ENCODE results near the gene SESN1. TPM values are rescaled to one million over a fixed set of nuclear protein-coding genes. Genes with fewer than 3 reads are reported as not detected.
"Not testable (repeated sequence)": the region's sequence is repeated elsewhere in the genome, so short reads cannot be mapped to it uniquely, and the experiment has no call there.

Gene SESN1
- total RNA-seq, 1 donor from 2014 or later = 68.4 TPM

DNA sequence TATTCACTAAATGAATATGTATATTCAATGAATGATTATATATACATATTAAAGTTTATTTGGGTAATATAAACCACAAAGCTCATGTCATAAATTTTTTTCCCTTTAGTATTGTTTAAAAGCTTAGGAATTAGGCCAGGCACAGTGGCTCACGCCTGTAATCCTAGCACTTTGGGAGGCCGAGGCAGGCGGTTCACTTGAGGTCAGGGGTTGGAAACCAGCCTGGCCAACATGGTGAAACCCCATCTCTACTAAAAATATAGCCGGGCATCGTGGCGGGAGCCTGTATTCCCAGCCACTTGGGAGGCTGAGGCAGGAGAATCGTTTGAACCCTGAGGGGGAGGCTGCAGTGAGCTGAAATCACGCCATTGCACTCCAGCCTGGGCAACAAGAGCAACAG is 10.5 kb downstream of the SESN1 start:
- H3K36me3 ChIP-seq (ENCODE audit: control insufficient read depth in 3 of 3, insufficient read depth in 3 of 3, low read length in 3 of 3) = not testable (repeated sequence)
- peak overlapping the region; percentile 92 for H3K27ac ChIP-seq (ENCODE audit: low read depth, low read length)

DNA sequence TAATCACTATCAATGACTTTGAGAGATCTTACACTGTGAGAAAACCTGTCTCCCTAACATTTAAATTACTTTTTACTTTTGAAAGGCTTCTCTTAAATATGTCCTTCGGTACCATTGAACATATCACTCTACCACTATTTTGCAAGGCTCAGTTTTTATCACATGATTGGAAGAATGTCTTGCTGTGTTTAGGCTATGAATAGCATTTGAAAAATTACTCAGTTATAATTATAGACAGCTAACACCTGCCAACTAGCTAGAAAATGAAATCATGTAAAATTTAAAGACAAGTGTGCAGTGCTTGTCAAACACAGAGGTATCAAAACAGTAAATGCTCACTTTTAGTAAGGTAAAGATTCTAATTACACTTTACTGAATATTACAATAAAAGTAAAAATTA is 11.0 kb downstream of the SESN1 start:
- Histone ChIP-seq H3K27ac (ENCODE audit: low read depth, low read length) (peak overlapping the region; percentile 92), H3K4me3 (ENCODE audit: low read length in 3 of 3) (no peak overlapping the region), H3K27me3 (ENCODE audit: control insufficient read depth in 3 of 3, insufficient read depth in 3 of 3, low read length in 3 of 3) (no peaks in the 10 kb centered on the region), H3K9ac (ENCODE audit: low read depth in 1 of 3, low read length in 3 of 3) (peak overlapping the region in 1 of 3 donors; percentile 3), H3K4me1 (ENCODE audit: control insufficient read depth in 3 of 3, insufficient read depth in 3 of 3, low read length in 3 of 3) (peaks cover 19 to 41% (median 35%) of the 10 kb centered on the region in 3 donors), H3K9me3 (ENCODE audit: control insufficient read depth in 3 of 3, low read length in 3 of 3) (no peaks in the 10 kb centered on the region), H3K36me3 (ENCODE audit: control insufficient read depth in 3 of 3, insufficient read depth in 3 of 3, low read length in 3 of 3) (peaks cover 2 to 3% (median 3%) of the 10 kb centered on the region in 3 donors)

More for the DNA sequence above, 10.5 kb downstream of the SESN1 start:
- not testable (repeated sequence) for H3K9ac ChIP-seq (ENCODE audit: low read depth in 1 of 3, low read length in 3 of 3); H3K9me3 ChIP-seq (ENCODE audit: control insufficient read depth in 3 of 3, low read length in 3 of 3); H3K27me3 ChIP-seq (ENCODE audit: control insufficient read depth in 3 of 3, insufficient read depth in 3 of 3, low read length in 3 of 3); H3K4me3 ChIP-seq (ENCODE audit: low read length in 3 of 3)
- peaks cover 24 to 42% (median 38%) of the 10 kb centered on the region in 3 donors for H3K4me1 ChIP-seq (ENCODE audit: control insufficient read depth in 3 of 3, insufficient read depth in 3 of 3, low read length in 3 of 3)

DNA sequence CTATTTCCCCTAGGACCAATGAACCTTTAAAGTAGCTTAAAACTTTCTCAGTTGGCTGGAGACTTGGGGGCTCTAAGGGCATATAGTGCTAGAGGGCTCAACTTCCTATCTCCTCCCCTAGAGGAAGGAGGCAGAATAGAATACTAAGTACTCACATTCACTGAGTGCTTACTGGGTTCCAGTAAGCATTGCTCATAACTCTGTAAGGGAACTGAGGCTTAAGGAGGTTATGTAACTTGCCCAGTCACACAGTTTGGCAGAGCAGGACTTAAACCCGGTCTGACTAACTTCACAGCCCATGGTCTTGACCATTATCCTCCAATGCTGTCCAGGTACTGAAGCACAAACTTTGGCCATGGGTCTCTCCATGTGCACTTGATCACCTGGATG is 12.5 kb downstream of the SESN1 start:
- H3K4me1 ChIP-seq (ENCODE audit: control insufficient read depth in 3 of 3, insufficient read depth in 3 of 3, low read length in 3 of 3) = peaks cover 22 to 36% (median 32%) of the 10 kb centered on the region in 3 donors
- H3K4me3 ChIP-seq (ENCODE audit: low read length in 3 of 3) = peak overlapping the region in 2 of 3 donors; percentile 0 to 3
- peak overlapping the region in 1 of 3 donors; percentile 8 for H3K9ac ChIP-seq (ENCODE audit: low read depth in 1 of 3, low read length in 3 of 3)

DNA sequence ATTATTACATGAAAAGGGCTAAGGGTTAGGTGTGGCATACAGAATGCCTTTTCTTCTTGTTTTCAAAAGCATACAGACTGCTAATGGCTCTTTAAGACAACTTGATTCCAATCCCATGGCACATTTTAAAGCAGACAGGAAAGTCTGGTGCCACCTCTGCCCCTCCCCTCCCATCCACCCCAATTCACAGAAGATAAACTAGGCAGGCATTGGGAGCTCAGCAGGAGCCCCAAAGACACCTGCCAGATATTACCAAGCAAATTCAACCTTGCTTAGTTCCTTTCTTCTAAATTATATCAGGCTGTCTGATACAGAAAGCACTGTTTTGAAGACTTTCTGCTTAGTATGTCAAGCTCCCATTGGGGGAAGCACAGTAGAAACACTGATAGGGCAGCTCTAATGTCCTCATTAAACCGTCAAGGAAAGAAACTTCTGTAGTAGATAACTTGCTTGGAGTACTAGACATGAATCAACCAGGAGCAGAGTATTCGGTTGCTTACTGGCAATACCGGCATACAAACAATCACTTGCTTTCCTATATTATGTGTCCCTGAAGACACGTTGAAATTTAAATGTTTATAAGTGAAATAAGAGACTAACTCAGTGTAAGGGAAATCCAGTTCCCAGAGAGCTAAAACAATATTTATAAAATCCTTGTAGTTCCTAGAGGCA is 13.0 kb downstream of the SESN1 start:
- H3K9me3 ChIP-seq (ENCODE audit: control insufficient read depth in 3 of 3, low read length in 3 of 3) = no peaks in the 10 kb centered on the region
- H3K4me1 ChIP-seq (ENCODE audit: control insufficient read depth in 3 of 3, insufficient read depth in 3 of 3, low read length in 3 of 3) = peaks cover 22 to 36% (median 35%) of the 10 kb centered on the region in 3 donors
- H3K27ac ChIP-seq (ENCODE audit: low read depth, low read length) = peak overlapping the region; percentile 92

More for the DNA sequence above, 12.5 kb downstream of the SESN1 start:
- H3K27me3 ChIP-seq (ENCODE audit: control insufficient read depth in 3 of 3, insufficient read depth in 3 of 3, low read length in 3 of 3) = no peaks in the 10 kb centered on the region
- peak overlapping the region; percentile 92 for H3K27ac ChIP-seq (ENCODE audit: low read depth, low read length)
- H3K36me3 ChIP-seq (ENCODE audit: control insufficient read depth in 3 of 3, insufficient read depth in 3 of 3, low read length in 3 of 3) = peaks cover 2 to 3% (median 3%) of the 10 kb centered on the region in 3 donors
- no peaks in the 10 kb centered on the region for H3K9me3 ChIP-seq (ENCODE audit: control insufficient read depth in 3 of 3, low read length in 3 of 3)

DNA sequence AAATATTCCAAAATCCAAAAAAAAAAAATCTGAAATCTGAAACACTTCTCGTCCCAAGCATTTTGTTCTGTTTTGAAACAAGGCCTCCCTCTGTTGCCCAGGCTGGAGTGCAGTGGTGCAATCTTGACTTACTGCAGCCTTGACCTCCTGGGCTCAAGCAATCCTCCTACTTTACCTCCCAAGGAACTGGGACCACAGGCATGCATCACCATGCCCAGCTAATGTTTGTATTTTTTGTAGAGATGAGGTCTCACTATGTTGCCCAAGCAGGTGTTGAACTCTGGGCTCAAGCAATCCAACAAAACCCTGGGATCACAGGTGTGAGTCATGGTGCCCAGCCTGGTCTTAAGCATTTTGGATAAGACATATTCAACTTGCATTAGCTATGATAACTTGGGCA is 13.6 kb downstream of the SESN1 start:
- H3K4me1 ChIP-seq (ENCODE audit: control insufficient read depth in 3 of 3, insufficient read depth in 3 of 3, low read length in 3 of 3) = peaks cover 22 to 38% (median 36%) of the 10 kb centered on the region in 3 donors
- peaks cover 2 to 3% (median 3%) of the 10 kb centered on the region in 3 donors for H3K36me3 ChIP-seq (ENCODE audit: control insufficient read depth in 3 of 3, insufficient read depth in 3 of 3, low read length in 3 of 3)
- H3K27ac ChIP-seq (ENCODE audit: low read depth, low read length) = peak overlapping the region; percentile 92
- H3K4me3 ChIP-seq (ENCODE audit: low read length in 3 of 3) = peak overlapping the region in 1 of 3 donors; percentile 1
- H3K9me3 ChIP-seq (ENCODE audit: control insufficient read depth in 3 of 3, low read length in 3 of 3) = no peaks in the 10 kb centered on the region
- peak overlapping the region in 1 of 3 donors; percentile 41 for H3K9ac ChIP-seq (ENCODE audit: low read depth in 1 of 3, low read length in 3 of 3)
- no peaks in the 10 kb centered on the region for H3K27me3 ChIP-seq (ENCODE audit: control insufficient read depth in 3 of 3, insufficient read depth in 3 of 3, low read length in 3 of 3)

More for the DNA sequence above, 13.0 kb downstream of the SESN1 start:
- H3K36me3 ChIP-seq (ENCODE audit: control insufficient read depth in 3 of 3, insufficient read depth in 3 of 3, low read length in 3 of 3) = peaks cover 2 to 3% (median 3%) of the 10 kb centered on the region in 3 donors
- H3K9ac ChIP-seq (ENCODE audit: low read depth in 1 of 3, low read length in 3 of 3) = peak overlapping the region in 2 of 3 donors; percentile 8 to 27
- no peaks in the 10 kb centered on the region for H3K27me3 ChIP-seq (ENCODE audit: control insufficient read depth in 3 of 3, insufficient read depth in 3 of 3, low read length in 3 of 3)
- H3K4me3 ChIP-seq (ENCODE audit: low read length in 3 of 3) = peak overlapping the region in 2 of 3 donors; percentile 1 to 25

DNA sequence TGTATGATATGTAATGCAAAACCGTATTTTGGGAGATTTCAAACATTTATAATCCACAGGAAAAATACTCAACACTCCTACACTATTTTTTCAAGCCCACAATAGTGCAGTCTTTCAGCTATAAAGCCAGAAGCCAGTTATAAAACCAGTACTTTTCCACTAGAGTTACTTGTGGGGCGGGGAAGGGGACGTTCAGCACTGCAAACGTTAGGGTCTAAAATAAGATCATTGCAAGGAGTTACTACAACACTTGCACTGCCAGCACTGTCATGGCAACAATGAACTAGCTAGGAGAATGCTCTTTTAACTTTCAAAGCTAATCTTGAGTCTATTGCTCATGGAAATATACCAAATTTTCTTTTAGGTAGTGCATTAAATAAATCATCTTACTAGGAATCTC is 14.7 kb downstream of the SESN1 start:
- Histone ChIP-seq H3K36me3 (ENCODE audit: control insufficient read depth in 3 of 3, insufficient read depth in 3 of 3, low read length in 3 of 3) (peaks cover 0 to 3% (median 1%) of the 10 kb centered on the region in 3 donors), H3K27ac (ENCODE audit: low read depth, low read length) (peak overlapping the region; percentile 92), H3K9me3 (ENCODE audit: control insufficient read depth in 3 of 3, low read length in 3 of 3) (no peaks in the 10 kb centered on the region), H3K4me1 (ENCODE audit: control insufficient read depth in 3 of 3, insufficient read depth in 3 of 3, low read length in 3 of 3) (peaks cover 22 to 38% (median 36%) of the 10 kb centered on the region in 3 donors), H3K4me3 (ENCODE audit: low read length in 3 of 3) (peak overlapping the region in 2 of 3 donors; percentile 17 to 50), H3K27me3 (ENCODE audit: control insufficient read depth in 3 of 3, insufficient read depth in 3 of 3, low read length in 3 of 3) (no peaks in the 10 kb centered on the region), H3K9ac (ENCODE audit: low read depth in 1 of 3, low read length in 3 of 3) (peak overlapping the region; percentile 58 to 75 (median 63))

DNA sequence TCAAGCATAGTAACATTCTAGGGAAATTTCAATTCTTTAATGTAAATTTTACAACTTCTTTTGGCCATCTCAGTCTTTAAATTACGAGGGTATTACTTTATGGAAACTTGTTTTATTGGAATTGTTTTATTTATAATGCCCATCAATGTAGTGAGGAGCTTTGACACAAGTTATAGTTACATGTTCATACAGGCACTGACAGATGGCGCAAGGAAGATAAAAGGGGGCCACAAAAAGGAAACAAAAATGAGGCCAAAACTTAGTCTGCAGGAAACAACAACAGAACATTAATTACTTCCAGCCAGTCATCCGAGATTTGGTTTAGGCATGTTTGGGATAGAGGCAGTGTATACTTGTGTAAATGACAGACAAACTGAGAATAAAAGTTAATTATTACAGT is 18.3 kb downstream of the SESN1 start:
- Histone ChIP-seq H3K9me3 (ENCODE audit: control insufficient read depth in 3 of 3, low read length in 3 of 3) (no peaks in the 10 kb centered on the region), H3K4me1 (ENCODE audit: control insufficient read depth in 3 of 3, insufficient read depth in 3 of 3, low read length in 3 of 3) (peaks cover 19 to 43% (median 39%) of the 10 kb centered on the region in 3 donors), H3K27ac (ENCODE audit: low read depth, low read length) (no peak overlapping the region), H3K4me3 (ENCODE audit: low read length in 3 of 3) (no peak overlapping the region), H3K27me3 (ENCODE audit: control insufficient read depth in 3 of 3, insufficient read depth in 3 of 3, low read length in 3 of 3) (no peaks in the 10 kb centered on the region), H3K36me3 (ENCODE audit: control insufficient read depth in 3 of 3, insufficient read depth in 3 of 3, low read length in 3 of 3) (no peaks in the 10 kb centered on the region), H3K9ac (ENCODE audit: low read depth in 1 of 3, low read length in 3 of 3) (no peak overlapping the region)

DNA sequence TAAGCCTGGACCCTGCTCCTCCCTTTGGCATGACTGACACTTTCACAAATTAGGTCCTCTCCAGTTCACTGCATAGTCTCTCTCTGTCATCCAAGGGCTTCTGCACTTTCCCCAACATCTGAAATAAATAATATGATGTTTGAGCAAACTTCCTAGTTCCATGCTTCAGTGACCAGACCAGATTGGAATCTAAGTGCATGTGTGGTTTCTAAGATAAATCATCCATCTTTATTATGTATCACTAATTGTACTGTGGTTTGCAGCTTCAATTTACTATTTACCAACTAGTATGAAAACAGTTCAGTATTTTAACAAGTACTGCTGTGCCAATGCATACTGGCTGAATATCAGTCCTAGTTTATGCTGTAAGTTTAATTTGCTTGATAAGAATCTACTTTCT is 18.7 kb downstream of the SESN1 start:
- Histone ChIP-seq H3K9me3 (ENCODE audit: control insufficient read depth in 3 of 3, low read length in 3 of 3) (no peaks in the 10 kb centered on the region), H3K9ac (ENCODE audit: low read depth in 1 of 3, low read length in 3 of 3) (no peak overlapping the region), H3K27ac (ENCODE audit: low read depth, low read length) (no peak overlapping the region), H3K36me3 (ENCODE audit: control insufficient read depth in 3 of 3, insufficient read depth in 3 of 3, low read length in 3 of 3) (no peaks in the 10 kb centered on the region), H3K4me1 (ENCODE audit: control insufficient read depth in 3 of 3, insufficient read depth in 3 of 3, low read length in 3 of 3) (peaks cover 15 to 42% (median 36%) of the 10 kb centered on the region in 3 donors), H3K4me3 (ENCODE audit: low read length in 3 of 3) (no peak overlapping the region), H3K27me3 (ENCODE audit: control insufficient read depth in 3 of 3, insufficient read depth in 3 of 3, low read length in 3 of 3) (no peaks in the 10 kb centered on the region)

DNA sequence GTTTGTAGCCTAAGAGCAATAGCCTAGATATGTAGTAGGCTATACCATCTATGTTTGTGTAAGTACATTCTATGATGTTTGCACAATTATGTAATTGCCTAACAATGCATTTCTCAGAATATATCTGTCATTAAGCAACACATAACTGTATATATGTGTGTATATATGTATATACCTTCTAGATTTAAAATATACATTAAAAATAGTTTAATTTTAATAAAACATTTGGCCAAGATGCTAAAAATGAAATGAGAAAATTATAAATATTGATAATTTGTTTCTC is 20.6 kb downstream of the SESN1 start:
- no peak overlapping the region for H3K4me3 ChIP-seq (ENCODE audit: low read length in 3 of 3)
- no peaks in the 10 kb centered on the region for H3K9me3 ChIP-seq (ENCODE audit: control insufficient read depth in 3 of 3, low read length in 3 of 3)
- H3K9ac ChIP-seq (ENCODE audit: low read depth in 1 of 3, low read length in 3 of 3) = no peak overlapping the region
- no peaks in the 10 kb centered on the region for H3K27me3 ChIP-seq (ENCODE audit: control insufficient read depth in 3 of 3, insufficient read depth in 3 of 3, low read length in 3 of 3)
- H3K27ac ChIP-seq (ENCODE audit: low read depth, low read length) = no peak overlapping the region
- peaks cover 0 to 2% (median 0%) of the 10 kb centered on the region in 3 donors for H3K36me3 ChIP-seq (ENCODE audit: control insufficient read depth in 3 of 3, insufficient read depth in 3 of 3, low read length in 3 of 3)
- peaks cover 15 to 29% (median 27%) of the 10 kb centered on the region in 3 donors for H3K4me1 ChIP-seq (ENCODE audit: control insufficient read depth in 3 of 3, insufficient read depth in 3 of 3, low read length in 3 of 3)

DNA sequence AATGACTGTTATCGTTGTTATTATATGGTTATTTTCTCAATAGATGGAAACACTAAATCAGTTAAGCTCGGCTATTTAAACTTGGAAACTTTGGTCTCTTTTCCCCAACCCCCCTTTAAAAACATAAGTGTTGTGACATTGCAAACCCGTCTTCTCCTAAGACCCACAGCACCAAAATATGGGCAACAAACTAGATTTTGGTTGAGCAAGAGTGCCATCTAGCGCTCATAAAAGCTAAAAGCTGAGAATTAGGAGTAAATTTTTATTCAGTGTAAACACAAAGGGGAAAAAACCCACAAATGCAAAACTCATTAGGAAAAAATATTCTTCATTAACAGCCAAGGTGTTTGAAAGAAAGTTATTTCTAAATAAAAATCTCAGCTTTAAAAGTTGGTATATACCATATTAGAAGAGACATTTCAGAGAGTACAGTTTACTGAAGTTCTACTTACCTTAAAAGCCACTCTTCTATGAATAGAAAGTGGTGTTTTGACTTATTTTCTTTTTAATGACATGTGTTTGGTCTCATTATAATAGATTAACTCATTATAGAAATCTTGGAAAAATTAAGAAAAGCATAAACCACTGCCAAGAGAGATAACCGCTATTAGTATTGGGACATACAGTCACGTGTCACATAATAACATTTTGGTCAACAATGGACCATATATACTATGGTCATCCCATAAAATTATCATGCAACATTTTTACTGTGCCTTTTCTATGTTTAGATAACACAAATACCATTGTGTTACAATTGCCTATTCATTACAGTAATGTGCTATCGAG is 21.1 kb downstream of the SESN1 start:
- H3K4me1 ChIP-seq (ENCODE audit: control insufficient read depth in 3 of 3, insufficient read depth in 3 of 3, low read length in 3 of 3) = peaks cover 15 to 29% (median 26%) of the 10 kb centered on the region in 3 donors

More for the DNA sequence above, 21.1 kb downstream of the SESN1 start:
- no peaks in the 10 kb centered on the region for H3K27me3 ChIP-seq (ENCODE audit: control insufficient read depth in 3 of 3, insufficient read depth in 3 of 3, low read length in 3 of 3)
- H3K36me3 ChIP-seq (ENCODE audit: control insufficient read depth in 3 of 3, insufficient read depth in 3 of 3, low read length in 3 of 3) = peaks cover 0 to 2% (median 0%) of the 10 kb centered on the region in 3 donors
- H3K27ac ChIP-seq (ENCODE audit: low read depth, low read length) = no peak overlapping the region
- H3K4me3 ChIP-seq (ENCODE audit: low read length in 3 of 3) = no peak overlapping the region
- H3K9me3 ChIP-seq (ENCODE audit: control insufficient read depth in 3 of 3, low read length in 3 of 3) = no peaks in the 10 kb centered on the region
- H3K9ac ChIP-seq (ENCODE audit: low read depth in 1 of 3, low read length in 3 of 3) = no peak overlapping the region

Data from skeletal muscle tissue (tissue), 4 donors.